C4-2B (cell line): ENCODE measurements around the gene HLF.

ENCODE experiments used
- ZFX ChIP-seq: fragments of 450-650 bp; IDR thresholded peaks from 2 replicates; pipeline ENCODE4 v1.6.1; 2017
- TF ChIP-seq, protein P1 (sequence below): fragments of 450-650 bp; conservative IDR thresholded peaks from 2 replicates; pipeline ENCODE4 v1.5.1; 2017; ENCODE audit warnings: mild to moderate bottlenecking

DNA sequence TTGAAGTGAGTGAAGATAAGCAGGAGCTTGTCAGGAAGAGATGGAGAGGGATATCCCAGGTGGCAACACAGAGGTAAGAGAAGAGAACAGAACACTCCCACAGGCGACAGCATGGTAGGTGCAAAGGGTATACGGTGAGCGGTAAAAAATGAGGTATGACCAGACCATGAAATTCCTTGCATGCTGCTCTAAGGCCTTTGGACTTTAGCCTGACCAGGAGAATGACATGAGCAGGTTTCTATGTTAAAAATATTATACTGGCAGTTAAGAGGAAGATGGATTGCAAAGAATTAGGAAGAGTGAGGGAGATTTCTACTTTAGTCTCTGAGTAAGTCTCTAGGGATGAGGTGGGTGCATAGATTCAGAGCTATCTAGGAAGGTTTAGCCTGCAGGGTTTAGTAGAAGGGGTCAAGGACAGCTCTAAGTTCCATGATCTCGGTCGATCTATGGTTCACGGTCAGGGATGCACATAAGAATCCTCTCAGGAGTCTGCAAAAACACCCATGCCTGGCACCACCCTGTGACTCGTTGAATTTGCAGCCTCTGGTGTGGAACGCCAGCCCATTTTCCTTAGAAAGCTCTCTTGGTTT is 65.7 kb downstream of the HLF start:
- TF ChIP-seq, protein P1, sequence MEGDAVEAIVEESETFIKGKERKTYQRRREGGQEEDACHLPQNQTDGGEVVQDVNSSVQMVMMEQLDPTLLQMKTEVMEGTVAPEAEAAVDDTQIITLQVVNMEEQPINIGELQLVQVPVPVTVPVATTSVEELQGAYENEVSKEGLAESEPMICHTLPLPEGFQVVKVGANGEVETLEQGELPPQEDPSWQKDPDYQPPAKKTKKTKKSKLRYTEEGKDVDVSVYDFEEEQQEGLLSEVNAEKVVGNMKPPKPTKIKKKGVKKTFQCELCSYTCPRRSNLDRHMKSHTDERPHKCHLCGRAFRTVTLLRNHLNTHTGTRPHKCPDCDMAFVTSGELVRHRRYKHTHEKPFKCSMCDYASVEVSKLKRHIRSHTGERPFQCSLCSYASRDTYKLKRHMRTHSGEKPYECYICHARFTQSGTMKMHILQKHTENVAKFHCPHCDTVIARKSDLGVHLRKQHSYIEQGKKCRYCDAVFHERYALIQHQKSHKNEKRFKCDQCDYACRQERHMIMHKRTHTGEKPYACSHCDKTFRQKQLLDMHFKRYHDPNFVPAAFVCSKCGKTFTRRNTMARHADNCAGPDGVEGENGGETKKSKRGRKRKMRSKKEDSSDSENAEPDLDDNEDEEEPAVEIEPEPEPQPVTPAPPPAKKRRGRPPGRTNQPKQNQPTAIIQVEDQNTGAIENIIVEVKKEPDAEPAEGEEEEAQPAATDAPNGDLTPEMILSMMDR: no peak
- no peak for TF ChIP-seq ZFX
